NCI-H2081 treated with DMSO at 0.1 percent for 48 hours (cell line): ENCODE results near the gene SLC25A41.
"Not testable (repeated sequence)": the region's sequence is repeated elsewhere in the genome, so short reads cannot be mapped to it uniquely, and the experiment has no call there.

Experiments
- DNase-seq: peaks from one replicate; lab custom pipeline; 2025; lab: John Stamatoyannopoulos, UW

Gene SLC25A41

GRCh38 chr19:6412061-6412446 is 21.5 kb downstream of the SLC25A41 start:
- no peak for DNase-seq

GRCh38 chr19:6409346-6409745 is 24.2 kb downstream of the SLC25A41 start:
- no peak for DNase-seq

- DNase-seq: no peak
Measured at GRCh38 chr19:6406401-6406800, 27.2 kb downstream of the SLC25A41 start.

- no peak for DNase-seq
Measured at GRCh38 chr19:6402837-6403608, 30.5 kb downstream of the SLC25A41 start.

- no peak for DNase-seq
Measured at GRCh38 chr19:6402058-6402457, 31.5 kb downstream of the SLC25A41 start.

GRCh38 chr19:6400062-6400944 is 33.3 kb downstream of the SLC25A41 start:
- DNase-seq: not testable (repeated sequence)

- DNase-seq: no peak
Measured at GRCh38 chr19:6396305-6396704, 37.3 kb downstream of the SLC25A41 start.

GRCh38 chr19:6394831-6395230 is 38.7 kb downstream of the SLC25A41 start:
- DNase-seq: no peak

GRCh38 chr19:6393983-6394412 is 39.6 kb downstream of the SLC25A41 start:
- DNase-seq: no peak

GRCh38 chr19:6393074-6393982 is 40.2 kb downstream of the SLC25A41 start, which contains the start of gene GTF2F1:
TSS of gene GTF2F1 (minus strand) at chr19:6393164. CDS start at chr19:6392995, 169 bp downstream.
- DNase-seq: peak; percentile 73

GRCh38 chr19:6392221-6393073 is 41.1 kb downstream of the SLC25A41 start:
- DNase-seq: no peak

- no peak for DNase-seq
Measured at GRCh38 chr19:6387372-6387771, 46.2 kb downstream of the SLC25A41 start.

GRCh38 chr19:6384381-6384780 is 49.2 kb downstream of the SLC25A41 start:
- no peak for DNase-seq

GRCh38 chr19:6383188-6383587 is 50.4 kb downstream of the SLC25A41 start:
- no peak for DNase-seq

GRCh38 chr19:6381030-6381750 is 52.4 kb downstream of the SLC25A41 start:
- DNase-seq: no peak

- no peak for DNase-seq
Measured at GRCh38 chr19:6379744-6380143, 53.8 kb downstream of the SLC25A41 start.

- no peak for DNase-seq
Measured at GRCh38 chr19:6378486-6378885, 55.1 kb downstream of the SLC25A41 start.

GRCh38 chr19:6378041-6378440 is 55.5 kb downstream of the SLC25A41 start:
- no peak for DNase-seq

GRCh38 chr19:6376512-6377190 is 56.9 kb downstream of the SLC25A41 start:
- no peak for DNase-seq
